Vagina (tissue), 2 donors: ENCODE data around the gene FRK. TPM values are rescaled to one million over a fixed set of nuclear protein-coding genes. Genes with fewer than 3 reads are reported as not detected.

ENCODE experiments used
- DNase-seq, 2 donors: peaks; one replicate each; pipeline ENCODE4 v3.0.0-alpha.2; 2017; ENCODE audit errors: extremely low spot score in 2 of 2
- H3K27ac ChIP-seq: fragments of 200-600 bp; sonication (generic); one replicate; pipeline ENCODE4 v1.5.1; 2019
- H3K27me3 ChIP-seq: fragments of 200-600 bp; sonication (generic); one replicate; pipeline ENCODE4 v1.5.1; 2019
- H3K36me3 ChIP-seq, 2 donors: fragments of 200-600 bp; sonication (generic); one replicate each; pipeline ENCODE4 v1.5.1; 2017 to 2019
- H3K4me1 ChIP-seq: fragments of 200-600 bp; sonication (generic); one replicate; pipeline ENCODE4 v1.5.1; 2019
- H3K4me3 ChIP-seq, 2 donors: fragments of 200-600 bp; sonication (generic); 1 replicate in 1 of 2; 2 replicates in 1 of 2; pipeline ENCODE4 v1.5.1; 2016 to 2019
- H3K9me3 ChIP-seq: fragments of 200-600 bp; sonication (generic); one replicate; pipeline ENCODE4 v1.5.1; 2019
- POLR2A ChIP-seq, 2 donors: fragments of 450-650 bp; IDR thresholded peaks; one replicate each; pipeline ENCODE4 v1.6.1; 2017; ENCODE audit warnings: antibody characterized with exemption in 2 of 2, mild to moderate bottlenecking in 2 of 2, moderate library complexity in 2 of 2
- POLR2AphosphoS5 ChIP-seq, 2 donors: sonication (generic); formaldehyde crosslinking; IDR thresholded peaks; one replicate each; pipeline ENCODE4 v1.9.0; 2017; ENCODE audit warnings: antibody characterized with exemption in 2 of 2, mild to moderate bottlenecking in 2 of 2, low read depth in 1 of 2; ENCODE audit not compliant: insufficient read depth in 1 of 2
- intact Hi-C: fragments of 100-400 bp; cut with DNase I; formaldehyde crosslinking; loops from one replicate; pipeline ENCODE4 v1.15.1; 2023
- total RNA-seq: library from RNA; depleted of rRNA; stranded (reverse); fragments of >200 nt; gene quantifications from one replicate; pipeline ENCODE4 v1.2.3, GENCODE V29; 2016
- TF ChIP-seq, protein P1 (sequence below), 3 experiments: fragments of 450-650 bp in 2 of 3; fragments of 200-600 bp in 1 of 3; sonication (generic) in 1 of 3; IDR thresholded peaks; one replicate each; pipeline ENCODE4 v1.5.1; 2017 to 2019; ENCODE audit warnings: antibody characterized with exemption in 3 of 3, mild to moderate bottlenecking in 2 of 3, moderate library complexity in 2 of 3

Gene FRK
- total RNA-seq, 1 donor from 2014 or later: 3.9 TPM

DNA sequence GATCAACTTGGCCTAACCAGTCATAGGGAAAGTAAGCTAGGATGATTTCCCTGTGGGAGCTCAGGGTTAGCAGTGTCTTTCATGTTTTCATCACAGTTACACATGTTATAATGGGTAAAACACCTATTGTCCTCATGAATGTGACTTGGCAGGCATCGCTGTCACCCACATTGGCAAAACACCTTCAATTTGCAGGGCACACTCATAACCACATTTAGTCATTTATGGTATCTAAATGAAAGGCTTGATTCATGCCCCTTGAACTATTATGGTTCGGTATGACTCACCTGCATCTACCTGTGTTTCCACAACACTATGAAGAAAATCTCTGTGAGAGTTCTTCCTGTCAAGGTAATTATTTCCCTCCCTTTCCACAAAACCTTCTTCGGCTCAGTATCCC lies 49.2 kb downstream of the FRK start:
- H3K4me3 ChIP-seq: no peak overlapping the region
- H3K9me3 ChIP-seq: no peaks in the 10 kb centered on the region
- DNase-seq: no peak
- H3K27ac ChIP-seq: no peak overlapping the region
- TF ChIP-seq POLR2AphosphoS5 (IDR thresholded peaks at IDR 0.05; ENCODE audit: insufficient read depth in 1 of 2, low read depth in 1 of 2) (no peak), POLR2A (IDR thresholded peaks at IDR 0.05) (no peak)
- TF ChIP-seq, protein P1, sequence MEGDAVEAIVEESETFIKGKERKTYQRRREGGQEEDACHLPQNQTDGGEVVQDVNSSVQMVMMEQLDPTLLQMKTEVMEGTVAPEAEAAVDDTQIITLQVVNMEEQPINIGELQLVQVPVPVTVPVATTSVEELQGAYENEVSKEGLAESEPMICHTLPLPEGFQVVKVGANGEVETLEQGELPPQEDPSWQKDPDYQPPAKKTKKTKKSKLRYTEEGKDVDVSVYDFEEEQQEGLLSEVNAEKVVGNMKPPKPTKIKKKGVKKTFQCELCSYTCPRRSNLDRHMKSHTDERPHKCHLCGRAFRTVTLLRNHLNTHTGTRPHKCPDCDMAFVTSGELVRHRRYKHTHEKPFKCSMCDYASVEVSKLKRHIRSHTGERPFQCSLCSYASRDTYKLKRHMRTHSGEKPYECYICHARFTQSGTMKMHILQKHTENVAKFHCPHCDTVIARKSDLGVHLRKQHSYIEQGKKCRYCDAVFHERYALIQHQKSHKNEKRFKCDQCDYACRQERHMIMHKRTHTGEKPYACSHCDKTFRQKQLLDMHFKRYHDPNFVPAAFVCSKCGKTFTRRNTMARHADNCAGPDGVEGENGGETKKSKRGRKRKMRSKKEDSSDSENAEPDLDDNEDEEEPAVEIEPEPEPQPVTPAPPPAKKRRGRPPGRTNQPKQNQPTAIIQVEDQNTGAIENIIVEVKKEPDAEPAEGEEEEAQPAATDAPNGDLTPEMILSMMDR (IDR thresholded peaks at IDR 0.05): no peak
- intact Hi-C loops: loop anchor here (10.0 kb wide), 1 partner anchor 83 kb away; no protein-coding TSS in a partner anchor
- H3K27me3 ChIP-seq: no peaks in the 10 kb centered on the region
- peaks cover 19% of the 10 kb centered on the region for H3K4me1 ChIP-seq
- H3K36me3 ChIP-seq: no peaks in the 10 kb centered on the region

DNA sequence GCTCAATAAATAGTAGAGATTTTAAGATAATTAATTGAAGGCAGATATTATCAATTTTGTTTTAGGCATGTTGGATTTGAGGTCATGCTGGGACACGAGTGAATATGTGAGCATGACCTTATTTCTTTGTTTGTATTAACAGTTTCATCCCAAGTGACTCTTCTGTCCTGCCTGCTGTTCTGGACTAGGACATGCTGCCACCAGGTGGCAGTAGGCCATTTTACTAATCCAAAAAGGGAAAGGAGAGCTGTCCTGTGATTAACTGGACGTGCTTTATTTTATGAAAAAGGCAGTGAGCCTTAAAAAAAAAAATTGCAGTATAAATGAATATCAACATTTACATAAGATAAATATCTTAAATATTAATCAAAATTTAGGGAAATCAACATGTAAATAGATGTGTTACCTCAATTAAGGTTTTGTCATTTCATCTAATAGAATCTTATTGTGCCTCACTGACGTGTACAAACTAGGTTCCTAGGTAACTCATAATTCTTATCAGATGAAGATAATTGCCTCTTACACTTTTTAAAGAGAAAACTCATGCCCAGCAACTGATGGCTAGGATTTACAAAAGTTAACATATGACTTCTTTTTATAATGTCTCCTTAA lies 49.8 kb downstream of the FRK start:
- H3K27me3 ChIP-seq: no peaks in the 10 kb centered on the region
- intact Hi-C loops: loop anchor here (10.0 kb wide), 1 partner anchor 84 kb away; no protein-coding TSS in a partner anchor
- H3K4me3 ChIP-seq: no peak overlapping the region
- DNase-seq: no peak
- H3K36me3 ChIP-seq: no peaks in the 10 kb centered on the region
- H3K27ac ChIP-seq: no peak overlapping the region
- no peaks in the 10 kb centered on the region for H3K9me3 ChIP-seq
- TF ChIP-seq POLR2A (IDR thresholded peaks at IDR 0.05) (no peak), POLR2AphosphoS5 (IDR thresholded peaks at IDR 0.05; ENCODE audit: insufficient read depth in 1 of 2, low read depth in 1 of 2) (peak in 1 of 2 donors; percentile 44)
- TF ChIP-seq, protein P1 (IDR thresholded peaks at IDR 0.05): peak; percentile 52 to 60 (median 57)
- H3K4me1 ChIP-seq: peaks cover 13% of the 10 kb centered on the region

DNA sequence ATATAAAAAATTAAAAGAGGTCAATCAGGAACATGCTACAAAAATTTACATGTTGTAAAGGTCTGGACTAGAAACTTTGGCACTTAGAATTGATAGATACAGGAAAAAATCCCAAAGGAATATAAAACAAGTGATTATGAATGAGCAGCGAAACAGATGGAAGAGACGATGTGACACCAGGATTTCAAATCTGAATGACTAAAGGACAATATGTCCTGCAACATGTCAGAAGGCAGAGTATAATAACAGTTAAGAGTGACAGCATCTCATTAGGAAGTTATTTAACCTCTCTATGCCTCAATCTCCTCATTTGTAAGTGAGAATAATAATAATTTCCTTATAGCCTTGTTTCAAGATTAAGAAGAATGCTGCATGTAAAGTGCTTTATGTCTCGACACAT lies 50.3 kb downstream of the FRK start:
- intact Hi-C loops: loop anchor here (10.0 kb wide), 1 partner anchor 84 kb away; no protein-coding TSS in a partner anchor
- Histone ChIP-seq H3K36me3 (no peaks in the 10 kb centered on the region), H3K27ac (no peak overlapping the region), H3K9me3 (no peaks in the 10 kb centered on the region), H3K27me3 (no peaks in the 10 kb centered on the region), H3K4me1 (peaks cover 10% of the 10 kb centered on the region), H3K4me3 (no peak overlapping the region)
- TF ChIP-seq POLR2AphosphoS5 (IDR thresholded peaks at IDR 0.05; ENCODE audit: insufficient read depth in 1 of 2, low read depth in 1 of 2) (no peak), POLR2A (IDR thresholded peaks at IDR 0.05) (no peak)
- TF ChIP-seq, protein P1 (IDR thresholded peaks at IDR 0.05): no peak
- DNase-seq: no peak

GRCh38 chr6:116008470-116009243 lies 52.0 kb downstream of the FRK start:
- peak overlapping the region; percentile 13 for H3K27ac ChIP-seq
- H3K4me3 ChIP-seq: peak overlapping the region in 1 of 2 donors; percentile 11

More at GRCh38 chr6:116008470-116009243, 52.0 kb downstream of the FRK start:
- H3K36me3 ChIP-seq: no peaks in the 10 kb centered on the region
- peaks cover 10% of the 10 kb centered on the region for H3K4me1 ChIP-seq
- TF ChIP-seq POLR2A (IDR thresholded peaks at IDR 0.05) (no peak), POLR2AphosphoS5 (IDR thresholded peaks at IDR 0.05; ENCODE audit: insufficient read depth in 1 of 2, low read depth in 1 of 2) (no peak)
- TF ChIP-seq, protein P1 (IDR thresholded peaks at IDR 0.05): no peak
- intact Hi-C loops: no loop called here
- no peaks in the 10 kb centered on the region for H3K27me3 ChIP-seq
- no peaks in the 10 kb centered on the region for H3K9me3 ChIP-seq
- DNase-seq: no peak
